H1 (cell line): ENCODE data around the gene ZNF709. TPM values are rescaled to one million over a fixed set of nuclear protein-coding genes. Genes with fewer than 3 reads are reported as not detected.

ENCODE experiments used
- CTCF ChIA-PET: fragments of 300-600 bp; sonication (Branson Sonifier 250); formaldehyde crosslinking; loops from one replicate; lab custom pipeline; 2021; ENCODE audit not compliant: partially characterized antibody; lab: Charles Lee
- POLR2A ChIA-PET: fragments of 300-600 bp; sonication (Branson Sonifier 250); formaldehyde crosslinking; loops from one replicate; lab custom pipeline; 2021; ENCODE audit warnings: inconsistent platforms; ENCODE audit not compliant: partially characterized antibody; lab: Charles Lee
- DNase-seq, 2 experiments: peaks; one replicate each; pipeline versions ENCODE4 v3.0.0 to v3.0.0-alpha.2; 2010 to 2022; ENCODE audit warnings: low spot score in 2 of 2, low read depth in 1 of 2, mixed read lengths in 1 of 2
- FAIRE-seq: peaks from 2 replicates; lab custom pipeline; 2011; peaks lifted over from hg19 to GRCh38; lab: Jason Lieb, UNC
- H2AFZ ChIP-seq: 2 replicates; pipeline ENCODE4 v1.8.1; 2012; ENCODE audit warnings: low read length, inconsistent platforms
- H2AK5ac ChIP-seq: 2 replicates; pipeline ENCODE4 v1.6.1; 2013; ENCODE audit warnings: low read depth, low read length
- H2BK120ac ChIP-seq: replicated peaks from 2 replicates; pipeline ENCODE3; 2013; ENCODE audit warnings: low read depth, low read length, inconsistent platforms
- H2BK12ac ChIP-seq: 2 replicates; pipeline ENCODE4 v1.6.1; 2013; ENCODE audit warnings: low read depth, low read length
- H2BK15ac ChIP-seq: 2 replicates; pipeline ENCODE4 v1.6.1; 2013; ENCODE audit warnings: low read length
- H2BK20ac ChIP-seq: 2 replicates; pipeline ENCODE4 v1.6.1; 2013; ENCODE audit warnings: low read length
- H2BK5ac ChIP-seq: 2 replicates; pipeline ENCODE4 v1.6.1; 2013; ENCODE audit warnings: low read depth, low read length
- H3K14ac ChIP-seq: 2 replicates; pipeline ENCODE4 v1.6.1; 2013; ENCODE audit warnings: inconsistent platforms; ENCODE audit not compliant: insufficient read length
- H3K18ac ChIP-seq: 2 replicates; pipeline ENCODE4 v1.6.1; 2013; ENCODE audit warnings: low read length; ENCODE audit errors: extremely low read depth
- H3K23ac ChIP-seq: 2 replicates; pipeline ENCODE4 v1.6.1; 2013; ENCODE audit warnings: inconsistent platforms; ENCODE audit not compliant: insufficient read length
- H3K23me2 ChIP-seq: 2 replicates; pipeline ENCODE4 v1.6.1; 2013; ENCODE audit warnings: low read depth, low read length
- H3K27ac ChIP-seq: 2 replicates; pipeline ENCODE4 v1.6.1; 2011; ENCODE audit warnings: low read depth, low read length, inconsistent platforms
- H3K27me3 ChIP-seq, 4 experiments: replicated peaks in 1 of 4; 1 replicate in 1 of 4; 2 replicates in 3 of 4; pipeline versions ENCODE4 v1.6.1 to v1.8.1; 2011 to 2013; ENCODE audit warnings: low read length in 3 of 4, mild to moderate bottlenecking in 3 of 4, inconsistent platforms in 2 of 4, mixed read lengths in 2 of 4, moderate library complexity in 1 of 4; ENCODE audit not compliant: control insufficient read depth in 3 of 4, insufficient read depth in 3 of 4; ENCODE audit errors: extremely low read depth in 1 of 4
- H3K36me3 ChIP-seq, 4 experiments: 2 replicates each; pipeline versions ENCODE4 v1.6.1 to v1.8.1; 2011 to 2013; ENCODE audit warnings: mild to moderate bottlenecking in 4 of 4, low read length in 3 of 4, moderate library complexity in 2 of 4, control low read depth in 1 of 4, inconsistent platforms in 1 of 4; ENCODE audit not compliant: insufficient read depth in 4 of 4, control insufficient read depth in 2 of 4
- H3K4ac ChIP-seq: replicated peaks from 2 replicates; pipeline ENCODE3; 2013; ENCODE audit warnings: low read length, low read depth, mixed read lengths, inconsistent platforms; ENCODE audit not compliant: insufficient read length
- H3K4me1 ChIP-seq, 4 experiments: replicated peaks in 1 of 4; 1 replicate in 1 of 4; 2 replicates in 3 of 4; pipeline versions ENCODE4 v1.6.1 to v1.8.1; 2011 to 2013; ENCODE audit warnings: low read length in 3 of 4, inconsistent platforms in 2 of 4, mixed read lengths in 1 of 4; ENCODE audit not compliant: insufficient read depth in 4 of 4, control insufficient read depth in 3 of 4
- H3K4me2 ChIP-seq, 2 experiments: 2 replicates each; pipeline versions ENCODE4 v1.6.1 to v1.8.1; 2011 to 2013; ENCODE audit warnings: low read depth in 2 of 2, low read length in 2 of 2, control low read depth in 1 of 2, inconsistent platforms in 1 of 2, mild to moderate bottlenecking in 1 of 2; ENCODE audit not compliant: insufficient read depth in 1 of 2
- H3K4me3 ChIP-seq, 4 experiments: fragments of 200-600, 300-600 bp in 1 of 4; sonication (generic), shearing (Covaris generic), sonication (Bioruptor Twin) in 1 of 4; 2 replicates each; pipeline versions ENCODE4 v1.5.1 to v1.8.1; 2011 to 2016; ENCODE audit warnings: low read length in 4 of 4, low read depth in 3 of 4, control low read depth in 2 of 4, inconsistent platforms in 2 of 4, mild to moderate bottlenecking in 2 of 4, mixed read lengths in 1 of 4, moderate library complexity in 1 of 4; ENCODE audit not compliant: insufficient read depth in 2 of 4; ENCODE audit errors: extremely low read depth in 1 of 4
- H3K56ac ChIP-seq: replicated peaks from 2 replicates; pipeline ENCODE3; 2013; ENCODE audit warnings: low read depth, mild to moderate bottlenecking, mixed read lengths, low read length, inconsistent platforms; ENCODE audit not compliant: insufficient read length
- H3K79me1 ChIP-seq: 2 replicates; pipeline ENCODE4 v1.6.1; 2013; ENCODE audit warnings: low read depth, low read length, control low read depth
- H3K79me2 ChIP-seq, 2 experiments: 2 replicates each; pipeline versions ENCODE4 v1.6.1 to v1.8.1; 2012 to 2013; ENCODE audit warnings: low read length in 2 of 2, mild to moderate bottlenecking in 2 of 2, inconsistent platforms in 1 of 2; ENCODE audit not compliant: insufficient read depth in 2 of 2, control insufficient read depth in 1 of 2
- H3K9ac ChIP-seq, 4 experiments: replicated peaks in 1 of 4; 1 replicate in 1 of 4; 2 replicates in 3 of 4; pipeline versions ENCODE4 v1.6.1 to v1.8.1; 2011 to 2013; ENCODE audit warnings: low read depth in 3 of 4, low read length in 3 of 4, control low read depth in 2 of 4, mild to moderate bottlenecking in 2 of 4, moderate library complexity in 2 of 4, inconsistent platforms in 1 of 4; ENCODE audit errors: extremely low read depth in 1 of 4
- H3K9me3 ChIP-seq, 2 experiments: 2 replicates each; pipeline versions ENCODE4 v1.6.1 to v1.8.1; 2012 to 2013; ENCODE audit warnings: mild to moderate bottlenecking in 2 of 2, moderate library complexity in 2 of 2, control low read depth in 1 of 2, inconsistent platforms in 1 of 2, low read depth in 1 of 2, low read length in 1 of 2, mixed read lengths in 1 of 2; ENCODE audit not compliant: insufficient read depth in 2 of 2
- H4K20me1 ChIP-seq, 2 experiments: replicated peaks in 1 of 2; 2 replicates each; pipeline versions ENCODE3 to v1.8.1; 2011 to 2013; ENCODE audit warnings: inconsistent platforms in 2 of 2, low read length in 2 of 2, mild to moderate bottlenecking in 1 of 2; ENCODE audit not compliant: insufficient read depth in 2 of 2, control insufficient read depth in 1 of 2
- H4K5ac ChIP-seq: 2 replicates; pipeline ENCODE4 v1.6.1; 2013; ENCODE audit warnings: low read length, low read depth, mixed read lengths, inconsistent platforms; ENCODE audit not compliant: insufficient read length
- H4K8ac ChIP-seq: 2 replicates; pipeline ENCODE4 v1.8.0; 2013; ENCODE audit warnings: mild to moderate bottlenecking, moderate library complexity, low read length, inconsistent platforms; ENCODE audit not compliant: insufficient read depth; ENCODE audit errors: extremely low read depth
- H4K91ac ChIP-seq: replicated peaks from 2 replicates; pipeline ENCODE3; 2013; ENCODE audit warnings: low read length, mixed read lengths, inconsistent platforms; ENCODE audit not compliant: insufficient read length
- CBX5 ChIP-seq: fragments of 300-800, 300-1000 bp; sonication (generic); IDR thresholded peaks from 2 replicates; pipeline ENCODE4 v1.7.1; 2016; ENCODE audit warnings: antibody characterized with exemption, low read length, low read depth
- CBX8 ChIP-seq: fragments of 300-800, 300-1000 bp; sonication (generic); IDR thresholded peaks from 2 replicates; pipeline ENCODE4 v1.7.1; 2016; ENCODE audit warnings: low read depth, low read length, borderline replicate concordance
- EZH2 ChIP-seq: fragments of 200-600 bp; sonication (generic); IDR thresholded peaks from 2 replicates; pipeline ENCODE4 v1.7.1; 2012; ENCODE audit warnings: low read depth, mild to moderate bottlenecking, moderate library complexity, low read length, inconsistent platforms; ENCODE audit not compliant: severe bottlenecking
- JUN ChIP-seq: IDR thresholded peaks from 2 replicates; pipeline ENCODE4 v1.6.1; 2011; ENCODE audit warnings: low read depth, mild to moderate bottlenecking, improper control_type of control experiment, low read length
- NRF1 ChIP-seq: IDR thresholded peaks from 2 replicates; pipeline ENCODE4 v1.6.1; 2011; ENCODE audit warnings: mild to moderate bottlenecking, low read depth, low read length, improper control_type of control experiment
- RXRA ChIP-seq: IDR thresholded peaks from 2 replicates; pipeline ENCODE4 v1.6.1; 2011; ENCODE audit warnings: low read depth, mild to moderate bottlenecking, low read length, moderate library complexity; ENCODE audit not compliant: insufficient read depth
- SIN3A ChIP-seq, 2 experiments: IDR thresholded peaks in 1 of 2; conservative IDR thresholded peaks in 1 of 2; 2 replicates each; pipeline ENCODE4 v1.6.1; 2011 to 2012; ENCODE audit warnings: low read length in 2 of 2, improper control_type of control experiment in 1 of 2, low read depth in 1 of 2, mild to moderate bottlenecking in 1 of 2
- TAF1 ChIP-seq: IDR thresholded peaks from 2 replicates; pipeline ENCODE4 v1.6.1; 2011; ENCODE audit warnings: mild to moderate bottlenecking, low read depth, low read length
- TEAD4 ChIP-seq: IDR thresholded peaks from 2 replicates; pipeline ENCODE4 v1.6.1; 2012; ENCODE audit warnings: low read depth, low read length, inconsistent platforms, mixed read lengths
- WGBS, 2 experiments: shearing (Covaris generic) in 1 of 2; methylation state at CpG; one replicate each; pipeline versions ENCODE4 v1.1.6 to v1.1.7; 2013 to 2015; ENCODE audit warnings: low lambda C conversion rate in 2 of 2, mixed read lengths in 2 of 2, inconsistent platforms in 1 of 2, low coverage in 1 of 2, missing lambda C conversion rate in 1 of 2; ENCODE audit not compliant: insufficient replicate concordance in 2 of 2, insufficient coverage in 1 of 2, insufficient read length in 1 of 2; ENCODE audit errors: extremely low coverage in 1 of 2, missing lambda C conversion rate in 1 of 2; 5-methylcytosine and 5-hydroxymethylcytosine counted together
- polyA plus RNA-seq, 7 experiments: library from polyadenylated mRNA; depleted of rRNA in 3 of 7; stranded (reverse) in 5 of 7; unstranded in 2 of 7; fragments of >200 nt in 5 of 7; fragments of 200-250 nt in 2 of 7; gene quantifications; 1 replicate in 5 of 7; 2 replicates in 1 of 7; 4 replicates in 1 of 7; pipeline versions ENCODE4 v1.2.1 to v1.2.3, GENCODE V29; 2011 to 2013; ENCODE audit warnings: missing spikeins in 2 of 7, mixed read lengths in 2 of 7
- total RNA-seq: library from RNA; stranded (reverse); fragmentation: NEBNext Ultra II Directional; extraction: Animal tissue kit (Norgen Biotek cat#: 25700); gene quantifications from 2 replicates; pipeline ENCODE4 v1.2.1, GENCODE V29; 2021

Gene ZNF709
- total and polyA plus RNA-seq, 2 of the 8 experiments (the other 6 are each of a cell fraction or from before 2014, with no cell fraction given): 1.3 to 2.2 TPM

- Histone ChIP-seq H2AFZ (no peak overlapping the region), H2BK120ac (no peak overlapping the region), H3K79me1 (no peaks in the 10 kb centered on the region), H4K8ac (no peak overlapping the region), H3K4ac (no peak overlapping the region), H3K14ac (no peak overlapping the region), H3K23ac (no peak overlapping the region), H2BK5ac (no peak overlapping the region), H3K9me3 (peaks cover 91 to 99% of the 10 kb centered on the region in 2 experiments), H3K36me3 (peaks cover 23 to 79% (median 40%) of the 10 kb centered on the region in 4 experiments), H3K27me3 (no peaks in the 10 kb centered on the region), H2BK12ac (no peak overlapping the region), H2AK5ac (no peak overlapping the region), H2BK15ac (no peak overlapping the region), H4K20me1 (no peaks in the 10 kb centered on the region), H3K18ac (no peak overlapping the region), H3K4me3 (peak overlapping the region in 1 of 4 experiments; percentile 43; a peak in 2 of 8 replicates), H3K27ac (no peak overlapping the region), H4K5ac (no peak overlapping the region), H4K91ac (no peak overlapping the region), H3K9ac (no peak overlapping the region), H3K79me2 (peaks cover 0 to 5% of the 10 kb centered on the region in 2 experiments; a peak in 1 of 4 replicates), H3K23me2 (no peaks in the 10 kb centered on the region), H3K56ac (no peak overlapping the region), H3K4me1 (no peaks in the 10 kb centered on the region), H3K4me2 (no peak overlapping the region), H2BK20ac (no peak overlapping the region)
- TF ChIP-seq EZH2: no peak
- TF ChIP-seq JUN: no peak
- TF ChIP-seq TEAD4: no peak
- no peak for TF ChIP-seq SIN3A (conservative IDR thresholded peaks at IDR 0.05 in 1 of 2, IDR thresholded peaks at IDR 0.05 in 1 of 2; ENCODE audit: low read depth in 1 of 2, low read length in 2 of 2)
- TF ChIP-seq RXRA: no peak
- TF ChIP-seq TAF1: no peak
- no peak for TF ChIP-seq CBX8
- no peak for TF ChIP-seq NRF1
- TF ChIP-seq CBX5: no peak
- FAIRE-seq: no peak
- ChIA-PET CTCF (interaction anchor here (1.4 kb wide), 1 partner anchor 542 kb away, joined by 3 read pairs; no protein-coding TSS in a partner anchor), POLR2A (no interaction called here)
- 87% methylated on average over 4 of the region's 4 CpGs; no CpG with 5 or more reads in 1 of the 2 experiments for WGBS, 2 experiments
- DNase-seq: no peak
These were observed 41.9 kb upstream of the ZNF709 start for GRCh38 chr19:12526542-12526941.
